ENCODE results near the gene CDK10. TPM values are rescaled to one million over a fixed set of nuclear protein-coding genes. Genes with fewer than 3 reads are reported as not detected.

CDK10 gene
- polyA plus RNA-seq, 1 donor from 2014 or later, result 126 TPM

- TF ChIP-seq REST (IDR thresholded peaks at IDR 0.05; ENCODE audit: borderline replicate concordance), result peak; percentile 5
Observed at GRCh38 chr16:89700649-89701424, 14.3 kb downstream of the CDK10 start (continued).

- no peaks in the 10 kb centered on the region for H4K20me1 ChIP-seq (ENCODE audit: insufficient read depth)
- no peaks in the 10 kb centered on the region for H3F3A ChIP-seq (ENCODE audit: insufficient read depth, low read length, poor library complexity, severe bottlenecking)
- peak within 1 kb of the TSS; percentile 96 for H3K4me3 ChIP-seq (ENCODE audit: low read length)
- H3K9me2 ChIP-seq (ENCODE audit: insufficient read depth, low read length), result no peaks in the 10 kb centered on the region
- H3K9me3 ChIP-seq (ENCODE audit: low read length), result no peaks in the 10 kb centered on the region
- no peaks in the 10 kb centered on the region for H3K79me2 ChIP-seq (replicated peaks; ENCODE audit: insufficient read depth, low read length)
- peak within 1 kb of the TSS; percentile 85 for H3K4me2 ChIP-seq (ENCODE audit: low read length)
- H3K9ac ChIP-seq (ENCODE audit: low read length), result peak within 1 kb of the TSS; percentile 91
- H2AFZ ChIP-seq (ENCODE audit: low read depth, low read length), result peak within 1 kb of the TSS; percentile 76
- no peaks in the 10 kb centered on the region for H3K27me3 ChIP-seq (ENCODE audit: insufficient read depth, low read depth, low read length)
- peak within 1 kb of the TSS; percentile 88 for H3K27ac ChIP-seq (ENCODE audit: low read length)
- H3K36me3 ChIP-seq (ENCODE audit: insufficient read depth, low read length), result no peaks in the 10 kb centered on the region
- TF ChIP-seq EZH2 (IDR thresholded peaks at IDR 0.05; ENCODE audit: borderline replicate concordance, insufficient read depth, low read length, poor library complexity, severe bottlenecking), result no peak
- TF ChIP-seq MXI1 (conservative IDR thresholded peaks at IDR 0.05; ENCODE audit: poor library complexity, severe bottlenecking), result peak; percentile 91
- peak; percentile 73 for TF ChIP-seq TAF1 (IDR thresholded peaks at IDR 0.05; ENCODE audit: low read depth)
- TF ChIP-seq POLR2AphosphoS5 (IDR thresholded peaks at IDR 0.05), result peak; percentile 87
- TF ChIP-seq CTCF (IDR thresholded peaks at IDR 0.05; ENCODE audit: poor library complexity, severe bottlenecking), result peak; percentile 45
- peak; percentile 50 for TF ChIP-seq SMC3 (conservative IDR thresholded peaks at IDR 0.05; ENCODE audit: poor library complexity)
- peak; percentile 11 for TF ChIP-seq RAD21 (conservative IDR thresholded peaks at IDR 0.05)
- TF ChIP-seq REST (IDR thresholded peaks at IDR 0.05; ENCODE audit: borderline replicate concordance), result peak; percentile 15
- peak; percentile 57 for TF ChIP-seq EP300 (conservative IDR thresholded peaks at IDR 0.05; ENCODE audit: poor library complexity, severe bottlenecking)
Observed at GRCh38 chr16:89701425-89702406, 15.2 kb downstream of the CDK10 start, which contains the start of gene SPATA2L. TSS of gene SPATA2L (minus strand) at chr16:89701705. CDS start at chr16:89701232, 473 bp downstream.

Data from neural cell (in vitro differentiated cells).